ENCODE results near the gene HARBI1. TPM values are rescaled to one million over a fixed set of nuclear protein-coding genes. Genes with fewer than 3 reads are reported as not detected.

Gene HARBI1, protein sequence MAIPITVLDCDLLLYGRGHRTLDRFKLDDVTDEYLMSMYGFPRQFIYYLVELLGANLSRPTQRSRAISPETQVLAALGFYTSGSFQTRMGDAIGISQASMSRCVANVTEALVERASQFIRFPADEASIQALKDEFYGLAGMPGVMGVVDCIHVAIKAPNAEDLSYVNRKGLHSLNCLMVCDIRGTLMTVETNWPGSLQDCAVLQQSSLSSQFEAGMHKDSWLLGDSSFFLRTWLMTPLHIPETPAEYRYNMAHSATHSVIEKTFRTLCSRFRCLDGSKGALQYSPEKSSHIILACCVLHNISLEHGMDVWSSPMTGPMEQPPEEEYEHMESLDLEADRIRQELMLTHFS
- 3.5 TPM for polyA plus RNA-seq (2012; ENCODE audit: missing spikeins)

DNA sequence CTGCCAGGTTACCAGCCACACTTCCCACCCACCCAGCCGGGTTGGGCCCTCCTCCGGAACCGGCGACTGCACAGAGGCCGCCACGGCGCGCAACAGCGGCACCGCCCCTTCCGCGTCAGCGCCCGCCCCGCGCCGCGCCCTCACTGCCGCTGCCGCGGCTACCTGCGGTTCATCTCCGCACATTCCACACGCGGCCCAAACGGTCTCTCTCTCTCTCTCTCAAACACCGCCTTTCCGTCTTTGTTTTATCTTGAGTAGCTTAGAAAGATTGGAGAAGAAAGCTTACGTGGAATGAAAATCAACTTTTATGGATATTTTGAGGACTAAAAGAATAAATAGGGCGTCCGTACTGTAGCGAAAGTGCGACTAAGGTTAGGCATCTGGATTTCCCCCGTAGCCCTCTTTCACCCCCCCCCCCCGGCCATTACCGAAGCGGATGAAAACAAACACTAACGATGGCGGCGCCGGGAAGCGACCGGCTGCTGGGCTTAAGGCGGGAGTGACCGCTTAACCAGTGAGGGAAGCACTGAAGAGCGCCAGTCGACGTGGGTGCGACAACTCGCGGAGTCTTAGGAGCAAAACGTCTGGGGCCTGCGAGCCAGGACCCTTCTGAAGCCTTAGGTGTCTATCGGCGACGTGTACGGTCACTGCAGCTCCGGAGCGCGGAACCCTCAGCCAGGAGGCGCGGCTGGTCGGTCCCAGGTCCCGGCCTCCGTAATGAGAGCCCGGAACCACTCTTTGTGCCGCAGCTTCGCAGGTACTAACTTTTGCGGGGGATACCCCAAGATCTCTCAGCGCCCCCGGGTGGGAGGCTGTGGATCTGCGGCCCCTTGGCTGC, at the start of gene HARBI1, which contains the start of gene ATG13:
HARBI1 (minus strand) TSS at position 94 of the 838 bp plus-strand sequence. CDS start 990 bp downstream, outside the sequence.
ATG13 (plus strand) TSS at position 420 of the 838 bp plus-strand sequence. CDS start 26,739 bp downstream, outside the sequence.
- FAIRE-seq = peak; percentile 98
- peak; percentile 87 for DNase-seq (ENCODE audit: insufficient read length)
- TF ChIP-seq POLR2A (IDR thresholded peaks at IDR 0.05; ENCODE audit: low read depth, low read length) (peak; percentile 73), TAF1 (IDR thresholded peaks at IDR 0.05; ENCODE audit: borderline replicate concordance, low read depth, low read length) (peak; percentile 39; the same call in 1 of the 2 replicates), POLR2AphosphoS5 (IDR thresholded peaks at IDR 0.05; ENCODE audit: low read depth, low read length) (peak; percentile 42; the same call in 1 of the 2 replicates)

DNA sequence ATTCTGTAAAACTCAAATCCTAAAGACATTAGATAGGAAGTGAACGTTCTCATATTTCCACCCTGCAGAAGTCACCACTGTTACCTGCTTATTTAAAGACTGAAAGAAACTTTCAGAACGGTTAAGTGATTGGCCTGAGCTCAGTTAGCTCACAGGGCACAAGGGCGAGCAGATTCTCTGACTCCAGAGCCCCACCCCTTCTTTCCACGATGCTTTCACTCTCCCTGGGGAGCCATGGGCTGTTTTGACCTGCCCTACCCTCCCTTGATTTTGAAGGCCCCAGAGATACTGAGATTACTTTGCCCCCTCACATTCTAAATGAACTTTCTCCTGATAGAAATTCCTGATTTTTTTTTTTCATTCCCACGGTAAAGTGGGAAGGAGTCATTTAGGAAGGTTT, 49.5 kb upstream of the HARBI1 start:
- DNase-seq (ENCODE audit: insufficient read length) = no peak
- TF ChIP-seq TAF1 (IDR thresholded peaks at IDR 0.05; ENCODE audit: borderline replicate concordance, low read depth, low read length) (no peak), POLR2A (IDR thresholded peaks at IDR 0.05; ENCODE audit: low read depth, low read length) (no peak), POLR2AphosphoS5 (IDR thresholded peaks at IDR 0.05; ENCODE audit: low read depth, low read length) (no peak)
- FAIRE-seq = no peak

DNA sequence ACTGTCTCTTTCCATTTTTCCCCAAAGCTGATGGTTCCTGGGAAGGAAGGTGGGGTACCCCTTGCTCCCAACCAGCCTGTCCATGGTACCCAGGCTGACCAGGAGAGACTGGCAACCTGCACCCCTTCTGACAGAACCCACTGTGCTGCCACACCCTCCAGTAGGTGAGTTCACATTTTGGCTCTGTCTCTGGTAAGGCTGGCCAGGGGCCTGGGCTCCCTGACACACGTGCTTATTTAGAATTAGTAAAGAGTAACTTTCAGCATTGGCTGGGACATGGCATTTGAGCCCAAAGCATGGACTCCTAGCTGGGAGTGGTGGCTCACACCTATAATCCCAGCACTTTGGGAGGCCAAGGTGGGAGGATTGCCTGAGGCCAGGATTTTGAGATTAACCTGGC, 48.3 kb upstream of the HARBI1 start:
- DNase-seq (ENCODE audit: insufficient read length) (no peak), FAIRE-seq (no peak)
- TF ChIP-seq TAF1 (IDR thresholded peaks at IDR 0.05; ENCODE audit: borderline replicate concordance, low read depth, low read length) (no peak), POLR2AphosphoS5 (IDR thresholded peaks at IDR 0.05; ENCODE audit: low read depth, low read length) (no peak), POLR2A (IDR thresholded peaks at IDR 0.05; ENCODE audit: low read depth, low read length) (no peak)

DNA sequence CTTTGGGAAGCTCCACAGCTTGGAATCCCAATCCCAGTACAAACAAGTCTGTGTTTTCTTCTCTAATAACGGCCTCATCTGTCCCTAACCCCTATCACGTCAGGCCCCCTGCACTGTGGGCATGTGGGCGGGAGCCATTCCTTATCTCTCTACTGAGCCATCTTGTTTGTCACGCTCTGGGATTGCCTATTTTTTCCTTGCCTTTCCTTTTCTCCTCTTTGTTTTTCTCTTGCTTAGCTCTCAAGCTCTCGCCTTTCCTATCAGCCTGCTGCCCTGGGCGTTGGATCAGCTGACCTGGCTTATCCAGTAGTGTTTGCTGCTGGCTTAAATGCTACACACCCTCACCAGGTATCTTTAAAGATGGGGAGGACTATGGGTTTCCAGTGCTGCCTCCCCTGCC, 47.6 kb upstream of the HARBI1 start:
- FAIRE-seq = no peak
- TF ChIP-seq POLR2AphosphoS5 (IDR thresholded peaks at IDR 0.05; ENCODE audit: low read depth, low read length) (no peak), TAF1 (IDR thresholded peaks at IDR 0.05; ENCODE audit: borderline replicate concordance, low read depth, low read length) (no peak), POLR2A (IDR thresholded peaks at IDR 0.05; ENCODE audit: low read depth, low read length) (no peak)
- DNase-seq (ENCODE audit: insufficient read length) = no peak

DNA sequence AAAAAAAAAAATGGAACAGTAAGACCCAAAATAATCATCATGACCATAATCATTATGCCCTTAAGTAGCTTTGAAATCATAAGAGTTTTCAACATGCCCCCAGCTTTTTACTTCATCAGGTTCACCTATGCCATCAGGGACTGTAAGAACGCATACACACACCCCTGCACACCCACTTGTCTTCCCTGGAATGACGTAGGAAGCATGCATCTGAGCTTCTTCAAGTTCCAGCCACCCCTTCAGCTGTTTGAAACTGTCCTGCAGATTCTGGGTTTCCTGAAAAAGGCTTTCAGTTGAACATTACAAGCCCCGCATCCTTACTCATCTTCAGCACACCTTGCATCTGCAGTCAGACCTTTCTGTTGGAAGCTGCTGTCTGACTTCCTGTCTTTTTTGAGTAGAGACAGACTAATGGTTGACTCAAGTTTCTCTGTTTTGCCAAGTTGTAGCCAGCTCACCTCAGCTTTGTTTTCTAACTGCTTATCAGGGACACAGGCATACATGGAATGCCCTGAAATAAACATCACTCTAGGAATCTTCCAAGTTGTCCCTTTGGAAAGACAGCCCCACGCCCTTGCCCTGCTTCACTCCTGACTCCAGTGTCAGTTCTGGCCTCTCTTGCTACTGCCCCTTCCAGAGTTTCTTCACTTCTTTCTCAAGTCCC, 46.4 kb upstream of the HARBI1 start:
- no peak for DNase-seq (ENCODE audit: insufficient read length)
- FAIRE-seq = no peak
- no peak for TF ChIP-seq POLR2AphosphoS5 (IDR thresholded peaks at IDR 0.05; ENCODE audit: low read depth, low read length)

DNA sequence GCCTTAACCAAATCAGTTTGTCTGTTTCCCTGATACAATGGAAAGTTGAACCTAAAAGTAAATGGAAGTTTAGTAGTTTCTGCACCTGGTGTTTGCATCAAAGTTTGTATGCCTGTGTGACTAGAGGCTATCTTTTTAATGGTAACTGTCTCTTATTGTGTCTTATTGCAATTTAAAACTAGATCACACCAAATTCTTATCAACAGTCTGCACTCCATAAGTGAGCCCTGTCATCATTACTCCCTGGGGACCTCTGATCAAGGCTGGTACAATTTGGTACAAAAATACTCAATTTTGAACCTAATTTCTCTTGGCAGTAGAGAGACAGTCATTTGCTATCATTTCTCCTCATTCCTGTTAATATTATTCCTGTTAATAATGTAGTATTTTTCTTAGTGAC, 45.3 kb upstream of the HARBI1 start:
- DNase-seq (ENCODE audit: insufficient read length) (no peak), FAIRE-seq (no peak)
- no peak for TF ChIP-seq POLR2AphosphoS5 (IDR thresholded peaks at IDR 0.05; ENCODE audit: low read depth, low read length)
- no peak for TF ChIP-seq POLR2A (IDR thresholded peaks at IDR 0.05; ENCODE audit: low read depth, low read length)
- no peak for TF ChIP-seq TAF1 (IDR thresholded peaks at IDR 0.05; ENCODE audit: borderline replicate concordance, low read depth, low read length)

DNA sequence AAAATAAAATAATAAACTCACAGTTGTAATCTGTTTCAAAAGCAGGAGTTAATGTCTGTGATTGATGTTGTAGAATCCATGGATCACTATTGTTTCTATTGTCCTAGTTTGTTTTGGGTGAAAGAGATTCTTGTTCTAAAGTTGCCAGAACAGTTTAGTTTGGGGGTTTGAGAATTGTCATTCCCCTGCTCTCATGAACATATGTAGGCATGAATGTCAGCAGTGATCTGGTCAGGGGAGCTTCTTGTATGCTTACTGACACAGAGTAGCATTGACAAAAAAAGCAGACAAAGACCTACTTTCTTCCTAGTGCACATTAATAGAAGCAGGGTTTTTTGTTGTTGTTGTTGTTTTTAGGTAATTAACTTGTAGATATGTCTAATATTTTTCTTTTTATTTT, 44.8 kb upstream of the HARBI1 start:
- FAIRE-seq (no peak), DNase-seq (ENCODE audit: insufficient read length) (no peak)
- TF ChIP-seq POLR2A (IDR thresholded peaks at IDR 0.05; ENCODE audit: low read depth, low read length) (no peak), POLR2AphosphoS5 (IDR thresholded peaks at IDR 0.05; ENCODE audit: low read depth, low read length) (no peak), TAF1 (IDR thresholded peaks at IDR 0.05; ENCODE audit: borderline replicate concordance, low read depth, low read length) (no peak)

DNA sequence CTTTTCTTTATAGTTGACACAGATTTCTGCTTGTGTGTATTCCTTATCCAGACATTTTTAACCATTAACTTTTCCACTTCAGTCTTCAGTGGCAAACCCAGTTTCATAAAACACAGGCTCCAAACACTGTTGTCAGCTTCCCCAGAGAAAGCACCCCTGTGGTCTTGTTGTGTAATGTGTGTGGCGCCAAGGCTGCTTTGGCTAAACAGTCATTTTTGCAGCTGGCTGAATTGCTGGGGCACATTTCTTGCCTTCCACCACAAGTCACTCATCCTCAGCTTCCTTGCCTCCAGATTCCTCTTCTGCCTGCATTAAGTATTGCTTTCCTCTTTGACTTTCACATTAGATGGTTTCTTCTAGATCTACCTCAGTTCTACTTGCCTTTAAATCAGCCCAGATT, 42.9 kb upstream of the HARBI1 start:
- DNase-seq (ENCODE audit: insufficient read length) = no peak
- no peak for FAIRE-seq
- TF ChIP-seq POLR2A (IDR thresholded peaks at IDR 0.05; ENCODE audit: low read depth, low read length) (no peak), TAF1 (IDR thresholded peaks at IDR 0.05; ENCODE audit: borderline replicate concordance, low read depth, low read length) (no peak), POLR2AphosphoS5 (IDR thresholded peaks at IDR 0.05; ENCODE audit: low read depth, low read length) (no peak)

DNA sequence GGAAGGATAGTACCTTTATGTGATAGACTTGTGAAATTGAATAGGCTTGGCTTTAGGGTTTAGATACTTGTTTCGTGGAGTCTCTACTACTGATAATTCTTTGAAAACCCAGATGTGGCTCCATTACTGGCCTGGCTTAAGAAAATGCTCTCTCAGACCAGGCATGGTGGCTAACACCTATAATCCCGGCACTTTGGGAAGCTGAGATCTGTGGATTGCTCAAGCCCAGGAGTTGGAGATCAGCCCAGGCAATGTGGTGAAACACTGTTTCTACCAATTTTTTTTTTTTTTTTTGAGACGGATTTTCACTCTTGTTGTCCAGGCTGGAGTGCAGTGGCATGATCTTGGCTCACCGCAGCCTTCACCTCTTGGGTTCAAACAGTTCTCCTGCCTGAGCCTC, 41.2 kb upstream of the HARBI1 start:
- FAIRE-seq (no peak), DNase-seq (ENCODE audit: insufficient read length) (no peak)
- TF ChIP-seq TAF1 (IDR thresholded peaks at IDR 0.05; ENCODE audit: borderline replicate concordance, low read depth, low read length) (no peak), POLR2A (IDR thresholded peaks at IDR 0.05; ENCODE audit: low read depth, low read length) (no peak), POLR2AphosphoS5 (IDR thresholded peaks at IDR 0.05; ENCODE audit: low read depth, low read length) (no peak)

DNA sequence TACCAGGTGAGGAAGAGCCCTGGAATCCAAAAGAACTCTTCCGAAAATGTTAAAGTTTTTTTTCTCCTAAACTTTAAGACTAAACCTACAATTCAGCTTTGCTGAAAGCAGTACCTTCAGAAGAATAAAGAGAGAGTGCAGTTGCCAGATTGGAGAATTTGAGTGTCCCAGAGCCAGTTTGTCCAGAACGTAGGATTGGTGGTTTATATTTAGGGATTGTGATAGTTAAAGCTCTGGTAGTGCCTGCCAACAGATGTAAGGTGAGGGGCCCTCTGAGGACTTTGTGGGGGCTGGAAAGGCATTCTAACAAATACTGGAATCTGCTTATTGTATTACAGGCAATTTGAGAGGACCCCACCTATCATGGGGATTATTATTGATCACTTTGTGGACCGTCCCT, 40.2 kb upstream of the HARBI1 start:
- DNase-seq (ENCODE audit: insufficient read length) (no peak), FAIRE-seq (no peak)
- TF ChIP-seq POLR2A (IDR thresholded peaks at IDR 0.05; ENCODE audit: low read depth, low read length) = no peak
- no peak for TF ChIP-seq TAF1 (IDR thresholded peaks at IDR 0.05; ENCODE audit: borderline replicate concordance, low read depth, low read length)
- no peak for TF ChIP-seq POLR2AphosphoS5 (IDR thresholded peaks at IDR 0.05; ENCODE audit: low read depth, low read length)

DNA sequence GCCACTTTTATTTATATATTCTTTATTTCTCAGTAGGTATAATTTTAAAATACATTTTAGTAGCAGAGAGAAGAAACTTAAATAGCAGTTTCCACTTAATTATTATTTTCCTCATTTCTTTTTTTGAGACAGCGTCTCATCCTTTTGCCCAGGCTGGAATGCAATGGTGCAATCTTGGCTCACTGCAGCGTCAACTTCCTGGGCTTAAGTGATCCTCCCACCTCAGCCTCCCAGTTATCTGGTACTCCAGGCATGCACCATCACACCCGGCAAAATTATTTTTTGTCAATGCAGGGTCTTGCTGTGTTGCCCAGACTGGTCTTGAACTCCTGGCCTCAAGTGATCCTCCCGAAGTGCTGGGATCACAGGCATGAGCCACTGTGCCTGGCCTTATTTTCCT, 38.6 kb upstream of the HARBI1 start:
- TF ChIP-seq TAF1 (IDR thresholded peaks at IDR 0.05; ENCODE audit: borderline replicate concordance, low read depth, low read length) (no peak), POLR2AphosphoS5 (IDR thresholded peaks at IDR 0.05; ENCODE audit: low read depth, low read length) (no peak)
- DNase-seq (ENCODE audit: insufficient read length) = no peak
- no peak for FAIRE-seq

Measured in GM12892 (cell line).